Thyroid gland (tissue), 4 donors: ENCODE data around the gene ADARB2.

Source experiments
- CTCF ChIP-seq, 6 experiments: fragments of 200-600 bp in 3 of 6; fragments of 450-650 bp in 3 of 6; sonication (generic) in 3 of 6; IDR thresholded peaks; one replicate each; pipeline ENCODE4 v1.5.1; 2016 to 2019; ENCODE audit warnings: antibody characterized with exemption in 6 of 6, mild to moderate bottlenecking in 2 of 6, inconsistent platforms in 1 of 6, moderate library complexity in 1 of 6
- POLR2A ChIP-seq, 2 donors: fragments of 450-650 bp; IDR thresholded peaks; one replicate each; pipeline ENCODE4 v1.6.1; 2017; ENCODE audit warnings: antibody characterized with exemption in 2 of 2, mild to moderate bottlenecking in 2 of 2, moderate library complexity in 1 of 2

- TF ChIP-seq CTCF (IDR thresholded peaks at IDR 0.05) (no peak), POLR2A (IDR thresholded peaks at IDR 0.05) (no peak)
Observed at GRCh38 chr10:1576467-1577372, 160.6 kb downstream of the ADARB2 start.
